HG02642 (cell line): ENCODE measurements around the gene E4F1.

ENCODE experiments used
- ATAC-seq: cut with Tn5 transposase; IDR thresholded peaks from one replicate; pipeline ENCODE4 v1.9.1; 2021; ENCODE audit warnings: mild to moderate bottlenecking; ENCODE audit not compliant: unreplicated experiment, poor library complexity

The E4F1 gene

GRCh38 chr16:2284797-2285576 is 61.6 kb downstream of the E4F1 start:
- ATAC-seq, result no peak
